DMS53 treated with DMSO at 0.1 percent for 48 hours (cell line): ENCODE results near the gene UROC1.
"Not testable (repeated sequence)": the region's sequence is repeated elsewhere in the genome, so short reads cannot be mapped to it uniquely, and the experiment has no call there.

ENCODE experiments used
- DNase-seq: peaks from one replicate; lab custom pipeline; 2025; ENCODE audit not compliant: unreplicated experiment; lab: John Stamatoyannopoulos, UW

Gene UROC1

DNA sequence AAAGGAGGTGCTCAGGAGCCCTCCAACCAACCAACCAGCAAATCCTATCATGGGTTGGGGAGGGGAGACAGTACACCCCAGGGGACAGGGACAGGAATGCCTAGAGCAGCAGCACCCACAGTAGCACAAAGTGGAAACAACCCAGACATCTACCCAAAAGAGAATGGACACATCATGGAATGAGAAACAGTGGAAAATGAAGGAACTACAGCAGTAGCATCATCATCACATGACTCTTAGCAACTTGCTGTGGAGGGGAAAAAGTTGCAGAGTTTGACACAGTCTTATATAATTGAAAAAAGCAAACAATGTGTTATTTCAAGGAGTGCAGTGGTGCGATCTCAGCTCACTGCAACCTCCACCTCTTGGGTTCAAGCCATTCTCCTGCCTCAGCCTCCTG lies 30.1 kb upstream of the UROC1 start:
- DNase-seq, result no peak

- DNase-seq, result no peak
Measured at GRCh38 chr3:126546549-126547239, 29.1 kb upstream of the UROC1 start.

DNA sequence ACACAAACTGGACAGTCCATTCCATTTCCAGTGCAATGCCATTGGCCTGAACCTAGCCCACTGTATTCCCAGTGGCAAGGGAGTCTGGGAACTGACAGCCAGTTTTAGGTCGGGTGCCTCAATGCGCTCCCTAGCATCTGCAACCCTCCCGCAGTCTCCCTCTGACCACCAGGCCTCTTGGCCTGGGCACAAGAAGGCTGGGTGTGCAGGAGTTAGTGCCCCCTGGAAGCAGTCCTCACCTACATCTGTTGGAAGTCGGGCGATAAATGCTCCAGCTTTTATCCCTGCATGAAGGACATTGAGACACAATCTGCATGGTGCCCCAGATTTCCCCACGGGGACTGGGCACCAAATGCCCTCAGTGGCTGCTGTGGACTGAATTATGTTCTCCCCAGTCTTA lies 28.4 kb upstream of the UROC1 start:
- DNase-seq, result no peak

DNA sequence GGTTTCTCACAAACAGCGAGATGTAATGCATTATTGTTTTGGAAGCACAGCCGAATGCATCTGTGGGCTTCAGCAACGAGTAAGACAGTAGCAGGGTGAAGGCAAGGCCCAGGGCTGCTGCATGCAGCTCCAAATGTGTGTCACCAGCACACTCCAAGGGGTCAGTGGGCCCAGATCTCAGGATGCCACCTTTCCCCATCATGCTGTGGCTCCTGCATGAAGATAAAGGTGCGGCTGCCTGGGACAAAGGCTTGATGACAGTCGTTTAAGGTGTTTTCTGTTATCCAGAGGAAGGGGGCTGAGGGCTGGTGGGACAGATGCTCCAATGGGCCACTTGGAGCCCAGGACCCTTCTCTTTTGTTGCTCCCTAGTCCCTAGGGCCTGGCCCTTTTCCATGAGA lies 28.0 kb upstream of the UROC1 start:
- no peak for DNase-seq

GRCh38 chr3:126544596-126545281 lies 27.2 kb upstream of the UROC1 start:
- no peak for DNase-seq

GRCh38 chr3:126543457-126544061 lies 26.0 kb upstream of the UROC1 start:
- no peak for DNase-seq

DNA sequence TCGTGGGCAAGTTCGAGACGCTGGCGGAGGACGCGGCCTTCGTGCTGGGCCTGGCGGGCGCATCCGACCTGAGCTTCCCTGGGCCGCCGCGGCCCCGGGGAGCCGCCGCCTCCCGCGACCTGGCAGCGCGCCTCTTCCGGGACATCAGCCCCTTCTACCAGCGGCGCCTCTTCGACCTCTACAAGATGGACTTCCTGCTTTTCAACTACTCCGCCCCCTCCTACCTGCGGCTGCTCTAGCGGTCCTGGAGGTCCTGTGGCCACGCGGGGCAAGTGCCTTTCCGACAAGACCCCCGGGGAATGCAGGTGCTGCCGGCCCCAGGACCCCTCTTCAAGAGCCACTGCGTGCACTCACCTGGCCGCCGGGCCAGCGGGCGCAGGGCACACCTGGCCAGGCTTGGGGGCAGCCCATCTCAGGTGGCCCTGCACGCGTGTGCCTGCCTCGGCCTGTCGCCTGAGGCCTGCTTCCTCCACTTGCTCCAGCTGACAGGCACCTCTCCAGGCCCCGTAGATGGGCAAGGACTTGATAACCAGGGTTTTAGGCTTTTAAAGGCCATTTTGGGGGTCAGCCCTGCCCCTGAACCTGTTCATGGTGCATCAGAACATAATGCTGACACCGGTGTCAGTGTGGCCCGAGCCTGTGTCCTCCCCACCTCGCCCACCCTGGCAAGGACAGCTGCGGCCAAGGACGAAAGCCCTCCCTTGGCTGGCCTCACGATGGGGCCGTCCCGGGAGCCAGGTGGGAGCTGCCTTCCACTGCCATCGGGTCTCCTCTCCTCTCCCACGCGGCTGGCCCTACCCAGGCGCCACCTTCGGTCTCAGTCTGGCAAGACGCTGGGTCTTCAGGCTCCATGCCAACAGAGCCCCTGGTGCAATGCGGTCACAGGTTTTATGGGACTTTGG lies 25.0 kb upstream of the UROC1 start:
- no peak for DNase-seq

DNA sequence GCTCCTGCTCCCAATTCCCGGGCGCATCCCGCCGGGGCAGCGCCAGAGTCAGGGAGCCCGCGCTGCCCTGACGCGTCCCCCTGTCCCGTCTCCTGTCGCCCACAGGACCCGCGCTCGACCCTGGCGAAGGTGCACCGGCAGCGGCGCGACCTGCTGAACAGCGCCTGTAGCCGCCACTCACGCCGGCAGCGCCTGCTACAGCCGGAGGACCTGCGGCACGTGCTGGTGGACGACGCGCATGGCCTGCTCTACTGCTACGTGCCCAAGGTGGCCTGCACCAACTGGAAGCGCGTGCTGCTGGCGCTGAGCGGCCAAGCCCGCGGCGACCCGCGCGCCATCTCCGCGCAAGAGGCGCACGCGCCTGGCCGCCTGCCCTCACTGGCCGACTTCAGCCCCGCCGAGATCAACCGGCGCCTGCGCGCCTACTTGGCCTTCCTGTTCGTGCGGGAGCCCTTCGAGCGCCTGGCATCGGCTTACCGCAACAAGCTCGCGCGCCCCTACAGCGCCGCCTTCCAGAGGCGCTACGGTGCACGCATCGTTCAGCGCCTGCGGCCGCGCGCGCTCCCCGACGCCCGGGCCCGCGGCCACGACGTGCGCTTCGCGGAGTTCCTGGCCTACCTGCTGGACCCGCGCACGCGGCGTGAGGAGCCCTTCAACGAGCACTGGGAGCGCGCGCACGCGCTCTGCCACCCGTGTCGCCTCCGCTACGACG lies 24.2 kb upstream of the UROC1 start:
- no peak for DNase-seq

DNA sequence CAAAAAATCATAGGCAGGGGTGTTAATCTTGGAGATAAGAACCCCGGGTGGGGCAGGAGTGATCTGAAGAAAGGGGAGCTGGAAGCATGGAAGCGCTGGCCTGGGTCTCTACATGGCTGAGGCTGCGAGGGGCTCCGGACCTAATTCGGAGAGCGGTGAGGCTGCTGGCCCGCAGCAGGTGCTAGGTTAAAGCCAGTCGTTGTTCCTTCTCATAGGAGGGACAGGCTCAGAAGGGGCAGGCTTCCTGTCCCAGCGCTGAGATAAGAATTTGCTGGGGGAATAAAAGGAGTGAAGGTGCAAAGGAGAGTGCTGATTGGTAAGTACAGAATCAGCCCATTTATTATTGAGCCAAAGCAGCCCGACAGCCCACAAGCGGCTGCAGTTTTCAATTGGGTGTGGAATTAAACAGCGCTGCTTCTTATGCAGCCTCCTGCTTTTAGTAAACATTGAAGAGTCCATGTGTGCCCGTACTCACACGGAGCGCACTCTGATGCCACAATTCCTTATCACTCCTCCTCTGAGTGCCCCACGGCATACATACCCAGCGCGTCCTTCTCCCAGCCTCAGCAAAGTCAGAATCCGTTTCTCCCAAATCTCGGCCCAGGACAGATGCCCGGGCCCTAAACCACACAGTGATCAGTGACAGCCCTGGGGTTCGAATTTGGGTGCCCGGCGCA lies 23.5 kb upstream of the UROC1 start:
- no peak for DNase-seq

GRCh38 chr3:126540342-126540849 lies 22.8 kb upstream of the UROC1 start:
- DNase-seq, result no peak

DNA sequence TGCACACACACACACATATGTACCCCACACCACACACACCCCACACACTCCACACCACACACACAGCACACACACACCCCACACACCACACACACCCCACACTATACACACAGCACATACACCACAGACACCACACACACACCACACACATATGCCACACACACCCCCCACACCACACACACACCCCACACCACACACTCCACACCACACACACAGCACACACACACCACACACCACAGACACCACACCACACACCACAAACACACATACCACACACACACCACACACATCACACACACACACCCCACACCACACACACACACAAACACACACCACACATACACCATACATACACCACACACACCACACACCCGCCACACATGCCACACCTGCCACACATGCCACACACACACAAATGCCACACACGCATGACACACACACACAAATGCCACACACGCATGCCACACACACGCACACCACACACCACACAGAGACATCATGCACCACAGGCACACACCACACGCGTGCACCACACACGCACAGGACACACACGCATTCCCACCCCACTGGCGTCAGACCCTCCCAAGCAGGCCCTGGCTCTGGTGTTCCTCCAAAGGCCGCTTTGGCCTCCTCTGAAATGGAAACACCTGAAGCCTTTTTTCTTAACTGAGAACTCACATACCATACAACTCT lies 22.1 kb upstream of the UROC1 start:
- DNase-seq, result no peak

DNA sequence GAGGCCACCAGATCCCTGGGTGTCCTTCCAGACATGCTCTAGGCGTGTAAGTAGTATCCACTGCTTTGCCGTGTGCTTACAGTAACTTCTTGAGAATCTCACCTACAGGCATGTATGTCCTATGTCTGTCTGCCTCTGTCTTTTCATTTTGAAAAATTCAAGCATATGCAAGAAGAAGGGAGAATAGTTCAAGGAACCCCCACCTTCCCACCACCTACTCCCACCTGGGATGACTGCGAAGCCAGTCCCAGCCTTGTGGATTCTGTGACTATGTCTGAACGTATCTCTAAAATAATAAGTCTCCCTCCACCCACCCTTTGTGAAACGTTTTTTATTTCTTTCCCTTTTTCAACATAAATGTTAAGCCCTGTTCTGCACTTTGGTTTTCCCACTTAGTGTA lies 21.4 kb upstream of the UROC1 start:
- no peak for DNase-seq

GRCh38 chr3:126538316-126538715 lies 20.7 kb upstream of the UROC1 start:
- DNase-seq, result no peak

- no peak for DNase-seq
Measured at GRCh38 chr3:126537730-126538281, 20.2 kb upstream of the UROC1 start.

DNA sequence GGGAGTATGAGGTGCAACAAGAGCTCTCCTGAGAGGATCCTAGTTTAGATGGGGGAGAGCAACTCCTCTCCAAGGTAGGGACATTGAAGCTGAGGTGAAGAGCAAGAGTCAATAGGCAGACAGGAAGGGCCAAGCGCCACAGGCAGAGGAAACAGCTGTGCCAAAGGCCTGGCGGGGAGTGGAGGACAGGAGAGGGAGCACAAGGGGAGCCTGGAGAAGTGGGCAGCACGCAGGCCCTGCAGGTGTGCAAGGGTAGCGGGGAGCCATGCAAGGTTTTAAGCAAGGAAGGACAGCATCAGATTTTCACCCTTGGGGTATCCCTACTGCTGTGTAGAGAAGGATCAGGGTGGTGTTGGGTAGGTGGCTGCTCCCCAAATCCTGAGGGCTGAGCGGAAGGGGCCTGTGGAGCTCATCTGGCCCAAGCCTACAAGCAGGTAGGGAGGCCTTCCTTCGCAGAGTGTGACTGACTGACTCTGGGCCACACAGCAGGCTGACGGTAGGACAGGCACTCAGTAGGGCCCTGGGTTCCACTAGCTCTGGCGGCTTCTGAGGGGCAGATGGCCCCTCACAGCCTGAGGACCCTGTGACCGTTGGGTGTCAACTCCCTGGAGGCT lies 19.6 kb upstream of the UROC1 start:
- DNase-seq, result no peak

DNA sequence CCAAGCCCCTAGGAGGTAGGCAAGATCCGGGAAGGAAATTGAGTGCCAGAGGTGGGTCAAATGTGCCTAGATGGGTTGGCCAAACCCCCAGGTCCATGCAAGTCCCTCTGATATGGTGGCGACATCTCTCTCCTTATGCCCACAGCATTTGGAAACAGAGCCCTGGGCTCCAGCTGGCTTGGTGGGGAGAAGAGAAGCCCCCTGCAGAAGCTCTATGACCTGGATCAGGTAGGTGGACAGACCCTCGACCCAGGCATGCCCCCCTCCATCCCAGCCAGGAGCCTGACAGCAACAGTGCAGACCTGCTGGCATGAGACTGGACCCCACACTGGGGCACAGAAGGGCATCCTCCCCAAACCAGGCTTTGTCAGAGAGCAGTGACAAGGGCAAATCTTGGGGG lies 18.6 kb upstream of the UROC1 start:
- DNase-seq, result no peak

DNA sequence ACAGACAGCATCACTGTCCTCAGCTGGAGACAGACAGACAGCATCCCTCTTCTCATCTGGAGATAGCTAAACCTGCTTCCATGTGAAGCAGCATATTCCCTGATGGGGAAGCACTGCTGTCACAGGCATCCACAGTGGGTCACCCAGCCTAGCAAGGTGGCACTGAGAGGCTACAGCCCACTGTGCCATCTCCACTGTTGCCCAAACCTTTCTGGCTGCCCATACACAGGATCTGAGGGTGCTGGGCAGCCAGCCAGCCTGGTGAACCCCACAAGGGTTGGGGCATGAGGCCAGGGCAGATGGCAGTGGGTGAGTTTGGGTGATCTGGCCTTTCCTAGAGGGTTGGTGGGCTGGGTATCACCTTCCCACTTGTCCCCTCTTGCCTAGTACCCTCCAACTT lies 18.1 kb upstream of the UROC1 start:
- DNase-seq, result no peak

DNA sequence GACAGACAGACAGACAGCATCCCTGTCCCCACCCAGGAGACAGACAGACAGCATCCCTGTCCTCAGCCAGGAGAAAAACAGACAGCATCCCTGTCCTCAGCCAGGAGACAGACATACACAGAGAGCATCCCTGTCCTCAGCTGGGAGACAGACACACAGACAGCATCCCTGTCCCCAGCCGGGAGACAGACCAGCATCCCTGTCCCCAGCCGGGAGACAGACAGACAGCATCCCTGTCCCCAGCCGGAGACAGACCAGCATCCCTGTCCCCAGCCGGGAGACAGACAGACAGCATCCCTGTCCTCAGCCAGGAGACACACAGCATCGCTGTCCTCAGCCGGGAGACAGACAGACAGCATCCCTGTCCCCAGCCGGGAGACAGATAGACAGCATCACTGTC lies 17.1 kb upstream of the UROC1 start:
- not testable (repeated sequence) for DNase-seq

- no peak for DNase-seq
Measured at GRCh38 chr3:126533506-126533905, 15.9 kb upstream of the UROC1 start.
